GM20431 (cell line): ENCODE results near the gene GTSE1.

Experiments
- in situ Hi-C: fragments of 300-500 bp; cut with MseI, MboI; formaldehyde crosslinking; loops from one replicate; pipeline ENCODE4 v1.15.0; 2020; ENCODE audit warnings: low sequenced_read_pairs; ENCODE audit not compliant: unreplicated experiment

The GTSE1 gene

GRCh38 chr22:46360097-46360496, 63.4 kb downstream of the GTSE1 start:
- in situ Hi-C loops = loop anchor here (5.0 kb wide), 1 partner anchor 182 kb away; no protein-coding TSS in a partner anchor

- in situ Hi-C loops = loop anchor here (5.0 kb wide), 1 partner anchor 181 kb away; no protein-coding TSS in a partner anchor
Observed at GRCh38 chr22:46360891-46361290, 64.2 kb downstream of the GTSE1 start.

- in situ Hi-C loops = loop anchor here (5.0 kb wide), 1 partner anchor 180 kb away; no protein-coding TSS in a partner anchor
Observed at GRCh38 chr22:46361826-46362202, 65.1 kb downstream of the GTSE1 start.

GRCh38 chr22:46362203-46362933, 65.7 kb downstream of the GTSE1 start:
- in situ Hi-C loops = loop anchor here (5.0 kb wide), 1 partner anchor 180 kb away; no protein-coding TSS in a partner anchor

DNA sequence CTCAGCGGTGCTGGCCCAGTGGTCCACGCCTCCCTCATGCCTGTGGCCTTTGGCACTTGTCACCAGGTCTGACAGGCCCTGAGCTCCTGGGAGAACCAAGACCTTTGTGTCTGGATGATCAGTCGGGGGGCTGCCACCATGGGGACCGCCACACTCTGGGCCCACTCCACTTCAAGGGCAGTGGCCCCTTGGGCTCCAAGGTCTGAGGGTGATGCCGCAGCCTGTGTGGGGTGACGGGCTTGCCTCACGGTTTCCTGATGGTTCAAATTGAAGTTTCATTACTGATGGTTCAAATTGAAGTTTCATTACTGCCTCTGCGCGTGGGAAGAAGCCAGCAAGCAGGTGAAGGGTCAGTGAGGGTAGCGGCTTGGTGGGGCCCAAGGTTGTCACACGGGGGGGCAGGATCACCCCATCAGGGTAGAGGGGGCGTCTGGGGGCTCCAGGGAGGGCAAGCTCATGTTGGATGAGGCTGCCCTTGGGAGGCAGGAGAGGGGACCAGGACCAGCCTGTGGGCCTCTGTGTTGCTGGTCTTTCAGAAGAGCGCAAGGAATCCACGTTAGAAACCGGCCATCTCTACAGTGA, 66.4 kb downstream of the GTSE1 start:
- in situ Hi-C loops = loop anchor here (5.0 kb wide), 1 partner anchor 179 kb away; no protein-coding TSS in a partner anchor

DNA sequence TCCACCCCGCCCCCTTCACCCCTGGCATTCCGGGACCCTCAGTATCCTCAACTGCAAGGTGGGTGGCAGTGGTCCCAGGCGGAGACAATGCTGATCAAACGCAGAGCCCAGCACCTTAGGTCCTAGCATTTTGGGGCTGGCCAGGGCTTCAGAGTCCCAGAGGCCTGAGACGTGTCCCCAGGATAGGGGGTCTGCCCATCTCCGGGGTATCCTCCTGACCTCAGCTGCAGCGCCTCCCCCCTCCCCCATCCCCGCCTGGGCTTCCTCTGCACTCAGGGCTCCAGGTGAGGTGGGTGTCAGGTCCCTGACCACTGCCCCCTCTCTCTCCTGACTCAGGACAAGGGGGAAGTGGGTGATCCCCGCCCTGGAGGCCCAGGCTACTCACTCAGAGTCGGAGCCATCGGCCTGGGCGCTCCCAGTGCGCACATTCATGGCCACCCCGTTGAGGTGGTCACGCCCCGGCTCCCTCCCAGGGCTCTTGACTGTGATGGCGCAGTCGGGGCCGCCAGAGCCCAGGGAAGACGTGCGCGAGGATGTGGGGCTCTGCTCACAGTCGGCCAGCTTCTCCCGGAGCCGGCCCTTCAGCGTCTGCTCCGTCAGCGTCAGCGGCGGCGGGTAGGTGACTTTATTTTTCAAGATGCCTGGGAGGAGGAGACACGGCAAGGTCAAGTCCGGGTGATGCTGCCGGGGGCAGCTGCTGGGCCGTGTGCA, 67.1 kb downstream of the GTSE1 start:
- in situ Hi-C loops = loop anchor here (5.0 kb wide), 1 partner anchor 179 kb away; no protein-coding TSS in a partner anchor

DNA sequence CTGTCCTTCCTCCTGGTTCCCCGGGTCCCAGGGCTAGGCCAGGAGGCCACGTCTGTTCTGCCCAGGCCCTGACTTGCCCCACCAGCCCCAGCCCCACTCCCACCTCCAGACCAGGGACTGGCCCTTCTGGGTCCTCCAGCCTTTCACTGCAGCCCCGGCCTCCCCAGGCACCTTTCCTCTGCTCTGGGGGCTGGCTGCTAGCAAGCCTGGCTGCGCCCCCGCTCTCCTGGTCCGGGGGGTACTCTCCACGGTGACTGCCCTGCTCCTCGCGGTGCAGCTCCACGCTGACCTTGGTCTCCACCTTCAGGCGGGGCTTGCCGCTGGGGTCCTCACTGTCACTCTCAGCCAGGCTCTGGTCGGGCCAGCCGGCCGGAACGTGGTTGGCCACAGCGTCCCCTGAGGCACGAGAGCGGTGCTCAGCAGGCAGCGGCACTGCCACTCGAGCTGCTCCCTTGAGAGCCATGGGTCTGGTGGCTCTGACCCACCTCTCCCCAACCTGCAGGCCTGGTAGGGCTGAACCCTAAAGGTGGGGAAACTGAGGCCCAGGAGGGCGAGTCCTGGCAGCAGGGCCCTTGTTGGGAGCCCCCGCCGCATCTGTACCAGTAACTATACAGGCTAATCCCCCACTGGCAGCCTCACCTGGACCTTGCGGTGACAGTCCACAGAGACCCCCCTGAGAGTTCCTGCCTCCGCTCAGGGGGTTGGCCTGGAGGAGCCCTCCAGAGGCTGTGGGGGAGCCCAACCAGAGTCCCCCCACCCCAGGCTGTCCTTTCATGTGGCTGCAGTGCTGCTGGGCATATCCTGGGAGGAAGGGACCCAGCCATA, 67.9 kb downstream of the GTSE1 start:
- in situ Hi-C loops = loop anchor here (5.0 kb wide), 1 partner anchor 178 kb away; no protein-coding TSS in a partner anchor

GRCh38 chr22:46365166-46365624, 68.5 kb downstream of the GTSE1 start:
- in situ Hi-C loops = no loop called here

GRCh38 chr22:46366327-46366731, 69.7 kb downstream of the GTSE1 start:
- in situ Hi-C loops = no loop called here

DNA sequence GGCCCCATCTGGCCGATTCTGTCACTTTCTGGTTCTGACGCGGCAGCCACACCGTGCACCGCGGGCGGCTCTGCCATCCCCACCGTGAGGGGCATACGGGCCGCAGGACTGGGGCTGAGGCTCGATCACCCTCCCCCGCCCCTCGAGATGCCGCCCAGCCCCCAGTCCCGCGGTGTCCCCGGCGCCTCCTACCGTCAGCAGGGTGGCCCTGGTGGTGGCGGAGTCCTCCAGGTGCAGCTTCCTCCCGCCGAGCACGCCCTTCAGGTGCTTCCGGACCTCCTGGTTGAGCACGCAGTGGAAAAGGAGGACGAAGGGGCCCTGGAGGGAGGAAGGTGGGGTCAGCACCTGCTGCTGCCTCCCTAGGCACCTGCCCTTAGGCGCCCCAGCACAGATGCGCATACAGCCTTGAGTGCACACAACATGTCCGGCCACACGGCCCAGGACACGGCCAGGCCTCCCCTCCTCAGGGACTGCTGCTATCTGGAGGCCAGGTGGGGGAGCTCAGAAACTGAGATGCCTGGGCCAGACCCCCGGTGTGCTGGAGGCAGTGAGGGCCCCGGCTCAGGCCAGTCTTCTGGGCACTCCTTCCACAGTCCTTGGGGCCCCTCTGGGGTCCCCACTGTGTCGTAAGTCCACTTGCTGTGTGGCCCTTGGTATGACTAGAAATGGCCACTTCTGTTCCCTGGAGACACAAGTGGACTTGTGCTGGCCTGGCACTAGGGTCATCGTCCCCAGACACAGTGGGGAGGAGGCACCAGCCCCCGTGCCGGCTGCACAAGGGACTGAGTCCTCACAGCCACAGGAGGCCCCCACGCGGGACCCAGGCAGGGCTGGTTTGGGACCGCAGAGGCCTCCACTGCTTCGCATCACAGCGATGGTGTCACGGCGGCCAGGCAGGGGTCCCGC, 70.4 kb downstream of the GTSE1 start:
- in situ Hi-C loops = no loop called here

- in situ Hi-C loops = no loop called here
Observed at GRCh38 chr22:46367707-46368191, 71.1 kb downstream of the GTSE1 start.

- in situ Hi-C loops = no loop called here
Observed at GRCh38 chr22:46368422-46368821, 71.8 kb downstream of the GTSE1 start.

DNA sequence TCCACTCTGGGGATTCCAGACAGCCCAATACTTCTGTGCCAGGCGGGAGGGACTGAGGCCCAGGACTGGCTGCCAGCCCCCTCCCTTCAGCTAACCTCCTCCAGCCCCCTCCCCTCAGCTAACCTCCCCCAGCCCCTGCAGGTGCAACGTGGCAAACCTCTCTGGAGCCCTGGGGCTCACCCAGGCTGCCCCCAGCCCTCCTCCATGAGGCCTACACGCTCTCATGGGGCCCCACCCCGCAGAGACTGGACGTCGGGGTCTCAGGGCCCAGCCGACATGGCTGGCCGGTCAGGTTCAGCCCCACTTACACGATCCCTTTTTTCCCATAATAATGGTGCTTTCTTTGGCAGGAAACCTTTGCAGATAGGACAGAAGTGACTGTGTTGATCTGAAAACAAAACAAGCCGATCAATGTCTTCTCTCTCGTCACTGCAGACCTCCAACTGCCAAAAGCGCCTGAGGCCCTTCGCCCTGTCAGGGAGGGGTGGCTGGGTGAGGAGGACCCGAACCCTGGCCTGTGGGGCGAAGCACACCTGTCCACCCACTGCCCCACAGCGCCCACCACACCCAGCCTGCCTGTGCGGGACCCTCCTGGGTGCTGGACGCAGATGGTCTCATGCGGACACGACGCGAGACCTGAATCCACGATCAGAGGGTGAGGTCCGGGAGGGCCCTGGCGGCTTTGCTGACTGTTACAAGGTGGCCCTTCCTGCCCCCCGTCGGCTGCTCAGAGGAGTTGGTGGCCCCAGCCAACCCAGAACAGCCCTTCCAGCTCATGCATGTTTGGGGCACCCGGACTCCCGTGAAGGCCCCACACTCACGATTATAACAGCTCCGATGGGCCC, 72.4 kb downstream of the GTSE1 start:
- in situ Hi-C loops = no loop called here

DNA sequence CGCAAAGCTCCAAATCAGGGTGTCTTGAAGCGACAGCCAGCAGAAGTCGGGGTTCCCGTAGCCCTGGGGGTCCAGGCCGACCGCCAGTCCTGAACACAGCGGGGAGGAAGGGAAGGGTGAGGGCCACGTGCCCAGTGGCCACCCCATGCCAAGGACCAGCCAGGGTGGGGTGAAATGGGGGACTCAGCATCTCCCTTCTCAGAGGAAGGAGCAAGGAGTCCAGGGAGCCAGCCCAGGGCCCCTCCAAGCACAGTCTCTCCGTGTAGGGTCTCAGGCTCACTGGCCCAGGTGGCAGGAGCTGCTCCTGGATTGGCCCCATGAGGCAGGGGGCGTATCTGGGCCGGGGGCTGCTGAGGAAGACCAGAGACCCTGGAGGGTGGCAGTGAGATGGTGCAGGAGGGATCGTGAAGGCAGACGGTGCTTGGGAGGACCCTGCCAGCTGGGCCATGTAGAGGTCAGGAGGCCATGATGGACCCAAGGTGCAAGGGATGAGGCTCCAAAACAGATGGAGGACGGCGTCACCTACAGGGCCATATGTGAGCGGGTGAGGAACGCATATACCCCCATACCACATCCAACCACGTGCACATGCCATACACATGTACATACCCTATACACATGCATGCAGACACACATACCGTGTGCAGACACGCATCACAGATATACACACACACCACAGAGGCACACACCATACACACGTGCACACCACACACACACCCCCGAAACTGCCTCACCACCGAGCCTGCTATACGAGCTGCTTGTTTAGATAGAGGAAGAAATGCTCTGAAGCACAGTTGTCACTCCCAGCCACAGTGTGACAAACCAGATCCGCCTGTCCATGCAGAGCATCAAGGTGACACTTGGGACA, 73.3 kb downstream of the GTSE1 start:
- in situ Hi-C loops = no loop called here

DNA sequence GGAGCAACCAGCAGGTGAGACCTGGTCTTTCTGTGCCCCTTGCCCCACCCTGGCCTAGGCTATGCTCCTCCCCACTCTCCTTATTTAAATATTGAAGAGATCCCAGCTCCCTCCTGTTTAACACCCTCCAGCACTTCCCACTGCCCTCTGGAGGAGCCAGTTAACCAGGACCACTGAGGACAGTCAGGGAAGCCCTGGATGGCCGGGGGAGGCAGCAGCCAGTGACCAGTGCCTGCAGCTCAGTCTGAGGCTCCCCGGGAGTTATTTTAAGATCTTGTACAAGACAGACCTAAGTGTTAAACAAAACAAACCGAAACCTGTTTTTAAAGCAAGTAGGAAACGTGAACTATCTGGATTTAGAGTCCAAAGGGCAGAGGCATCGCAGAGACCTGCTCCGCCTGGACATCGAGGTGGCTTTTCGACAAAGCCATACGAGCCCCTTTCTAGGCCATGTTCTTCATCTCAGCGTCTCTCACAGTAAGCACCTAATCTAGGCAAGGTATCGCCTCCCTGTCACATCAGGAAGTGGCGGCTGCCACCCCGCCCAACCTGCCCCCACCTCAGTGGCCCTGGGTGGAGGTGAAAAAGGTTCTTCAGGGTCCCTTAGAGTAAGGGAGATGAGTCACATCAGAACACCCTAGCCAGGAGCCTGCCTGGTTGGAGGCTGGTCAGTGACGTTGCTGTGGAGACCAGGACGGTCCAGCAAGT, 74.1 kb downstream of the GTSE1 start:
- in situ Hi-C loops = no loop called here

GRCh38 chr22:46371623-46372226, 75.1 kb downstream of the GTSE1 start:
- in situ Hi-C loops = no loop called here
